ENCODE results near the gene ARHGEF1. TPM values are rescaled to one million over a fixed set of nuclear protein-coding genes. Genes with fewer than 3 reads are reported as not detected.

ARHGEF1 gene
- total RNA-seq, 4 donors from 2014 or later: 12.1 to 21.6 (median 15.5) TPM

DNA sequence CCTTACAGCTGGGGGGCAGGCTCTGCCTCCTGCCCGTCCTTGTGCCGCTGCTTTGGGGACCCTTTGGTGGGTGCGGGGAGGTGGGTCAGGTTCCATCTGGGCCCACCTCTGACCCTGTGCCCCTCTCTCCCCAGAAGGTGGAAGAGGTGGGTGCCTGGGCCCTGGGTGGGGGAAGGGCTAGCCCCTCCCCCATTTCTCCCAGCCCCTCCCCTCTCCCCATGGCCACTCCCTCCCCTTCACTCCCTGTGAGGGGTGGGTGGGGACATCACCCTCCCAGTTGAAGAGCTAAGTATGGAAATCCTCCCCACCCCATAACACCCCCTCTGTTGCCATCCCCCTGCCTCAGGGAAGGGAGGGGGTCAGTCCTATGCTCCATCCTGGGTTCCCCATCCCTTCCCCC is 14.2 kb downstream of the ARHGEF1 start:
- H3K9me3 ChIP-seq: no peaks in the 10 kb centered on the region
- no peak for DNase-seq
- intact Hi-C loops (cut with DNase I; ENCODE audit: low total_unique reads) (no loop called here), in situ Hi-C loops (cut with MboI; ENCODE audit: low sequenced_read_pairs in 4 of 4) (no loop called here)
- H3K4me3 ChIP-seq: no peak overlapping the region
- no peaks in the 10 kb centered on the region for H3K27me3 ChIP-seq
- no peaks in the 10 kb centered on the region for H3K4me1 ChIP-seq
- no peak overlapping the region for H3K27ac ChIP-seq
- H3K36me3 ChIP-seq: peaks cover 0 to 70% of the 10 kb centered on the region in 2 donors
- no peak for ATAC-seq
- no peak for TF ChIP-seq POLR2A (IDR thresholded peaks at IDR 0.05)
- TF ChIP-seq, protein P1, sequence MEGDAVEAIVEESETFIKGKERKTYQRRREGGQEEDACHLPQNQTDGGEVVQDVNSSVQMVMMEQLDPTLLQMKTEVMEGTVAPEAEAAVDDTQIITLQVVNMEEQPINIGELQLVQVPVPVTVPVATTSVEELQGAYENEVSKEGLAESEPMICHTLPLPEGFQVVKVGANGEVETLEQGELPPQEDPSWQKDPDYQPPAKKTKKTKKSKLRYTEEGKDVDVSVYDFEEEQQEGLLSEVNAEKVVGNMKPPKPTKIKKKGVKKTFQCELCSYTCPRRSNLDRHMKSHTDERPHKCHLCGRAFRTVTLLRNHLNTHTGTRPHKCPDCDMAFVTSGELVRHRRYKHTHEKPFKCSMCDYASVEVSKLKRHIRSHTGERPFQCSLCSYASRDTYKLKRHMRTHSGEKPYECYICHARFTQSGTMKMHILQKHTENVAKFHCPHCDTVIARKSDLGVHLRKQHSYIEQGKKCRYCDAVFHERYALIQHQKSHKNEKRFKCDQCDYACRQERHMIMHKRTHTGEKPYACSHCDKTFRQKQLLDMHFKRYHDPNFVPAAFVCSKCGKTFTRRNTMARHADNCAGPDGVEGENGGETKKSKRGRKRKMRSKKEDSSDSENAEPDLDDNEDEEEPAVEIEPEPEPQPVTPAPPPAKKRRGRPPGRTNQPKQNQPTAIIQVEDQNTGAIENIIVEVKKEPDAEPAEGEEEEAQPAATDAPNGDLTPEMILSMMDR (IDR thresholded peaks at IDR 0.05 in 4 of 5, conservative IDR thresholded peaks at IDR 0.05 in 1 of 5): no peak

DNA sequence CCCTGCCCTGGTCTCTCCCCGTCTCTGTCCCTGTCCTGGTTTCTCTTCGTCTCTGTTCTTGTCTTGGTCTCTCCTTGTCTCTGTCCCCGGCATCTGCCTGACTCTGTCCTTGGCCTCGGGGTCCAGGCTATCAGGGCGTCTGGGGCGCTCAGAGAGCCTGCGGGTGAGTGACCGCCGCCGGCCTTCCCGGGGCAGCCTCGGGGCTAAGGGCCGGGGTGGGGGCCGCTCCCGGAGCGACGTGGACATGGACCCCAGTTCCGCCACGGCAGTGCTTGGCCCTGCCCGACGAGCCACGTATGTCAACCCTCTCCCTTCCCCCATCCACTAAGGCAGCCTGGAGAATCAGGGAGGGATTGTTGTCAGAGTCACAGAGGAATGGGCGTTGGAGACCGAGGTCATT is 14.8 kb downstream of the ARHGEF1 start:
- H3K27ac ChIP-seq: no peak overlapping the region
- peaks cover 0 to 70% of the 10 kb centered on the region in 2 donors for H3K36me3 ChIP-seq
- intact Hi-C loops (cut with DNase I; ENCODE audit: low total_unique reads): no loop called here
- no peak overlapping the region for H3K4me3 ChIP-seq
- TF ChIP-seq POLR2A (IDR thresholded peaks at IDR 0.05): no peak
- TF ChIP-seq, protein P1 (IDR thresholded peaks at IDR 0.05 in 4 of 5, conservative IDR thresholded peaks at IDR 0.05 in 1 of 5): no peak
- H3K27me3 ChIP-seq: no peaks in the 10 kb centered on the region
- in situ Hi-C loops (cut with MboI; ENCODE audit: low sequenced_read_pairs in 4 of 4): no loop called here
- DNase-seq: no peak
- H3K4me1 ChIP-seq: no peaks in the 10 kb centered on the region
- no peaks in the 10 kb centered on the region for H3K9me3 ChIP-seq
- ATAC-seq: no peak

DNA sequence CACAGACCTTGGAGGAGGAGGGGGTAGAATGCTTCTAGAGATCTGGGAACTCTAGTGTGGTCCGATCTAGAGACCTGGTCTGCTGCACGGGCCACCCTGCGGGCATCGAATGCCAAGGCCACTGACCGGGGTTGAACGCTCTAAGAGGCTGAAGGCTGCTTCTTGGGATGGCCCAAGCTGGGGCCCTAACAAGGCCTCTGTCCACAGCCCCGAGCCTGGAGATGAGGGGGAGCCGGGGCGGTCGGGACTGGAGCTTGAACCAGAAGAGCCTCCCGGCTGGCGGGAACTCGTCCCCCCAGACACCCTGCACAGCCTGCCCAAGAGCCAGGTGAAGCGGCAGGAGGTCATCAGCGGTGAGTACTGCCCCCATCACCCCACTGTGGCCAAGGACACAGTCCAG is 15.3 kb downstream of the ARHGEF1 start:
- Histone ChIP-seq H3K27ac (no peak overlapping the region), H3K4me1 (no peaks in the 10 kb centered on the region), H3K9me3 (no peaks in the 10 kb centered on the region), H3K27me3 (no peaks in the 10 kb centered on the region), H3K4me3 (no peak overlapping the region), H3K36me3 (peaks cover 0 to 72% of the 10 kb centered on the region in 2 donors)
- TF ChIP-seq, protein P1 (IDR thresholded peaks at IDR 0.05 in 4 of 5, conservative IDR thresholded peaks at IDR 0.05 in 1 of 5): no peak
- no peak for TF ChIP-seq POLR2A (IDR thresholded peaks at IDR 0.05)
- in situ Hi-C loops (cut with MboI; ENCODE audit: low sequenced_read_pairs in 4 of 4): no loop called here
- DNase-seq (no peak), ATAC-seq (no peak)
- intact Hi-C loops (cut with DNase I; ENCODE audit: low total_unique reads): no loop called here

DNA sequence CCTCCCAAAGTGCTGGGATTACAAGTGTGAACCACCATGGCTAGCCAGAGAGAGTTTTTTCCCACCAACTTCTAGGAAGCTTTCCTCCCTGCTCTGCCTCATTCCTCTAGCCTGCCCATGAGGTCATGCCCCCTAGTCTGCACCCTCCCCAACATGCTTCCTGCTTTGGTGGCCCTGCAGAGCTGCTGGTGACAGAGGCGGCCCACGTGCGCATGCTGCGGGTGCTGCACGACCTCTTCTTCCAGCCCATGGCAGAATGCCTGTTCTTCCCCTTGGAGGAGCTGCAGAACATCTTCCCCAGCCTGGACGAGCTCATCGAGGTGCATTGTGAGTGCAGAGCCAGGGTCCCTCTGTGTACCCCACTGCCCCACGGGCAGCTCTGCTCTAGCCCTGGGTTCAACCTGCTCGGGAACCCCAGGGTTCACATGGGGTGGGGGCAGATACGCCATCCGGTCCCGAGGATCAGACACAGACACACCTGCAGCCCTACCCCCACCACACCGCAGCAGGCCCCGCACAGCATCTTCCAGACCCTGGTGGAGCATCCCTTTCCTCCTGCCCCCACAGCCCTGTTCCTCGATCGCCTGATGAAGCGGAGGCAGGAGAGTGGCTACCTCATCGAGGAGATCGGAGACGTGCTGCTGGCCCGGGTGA is 18.9 kb downstream of the ARHGEF1 start:
- Histone ChIP-seq H3K27me3 (no peaks in the 10 kb centered on the region), H3K27ac (no peak overlapping the region), H3K4me1 (no peaks in the 10 kb centered on the region), H3K36me3 (peaks cover 0 to 83% of the 10 kb centered on the region in 2 donors), H3K9me3 (no peaks in the 10 kb centered on the region), H3K4me3 (no peak overlapping the region)
- DNase-seq (no peak), ATAC-seq (no peak)
- intact Hi-C loops (cut with DNase I; ENCODE audit: low total_unique reads): no loop called here
- in situ Hi-C loops (cut with MboI; ENCODE audit: low sequenced_read_pairs in 4 of 4): no loop called here
- TF ChIP-seq POLR2A (IDR thresholded peaks at IDR 0.05): no peak
- TF ChIP-seq, protein P1 (IDR thresholded peaks at IDR 0.05 in 4 of 5, conservative IDR thresholded peaks at IDR 0.05 in 1 of 5): no peak

DNA sequence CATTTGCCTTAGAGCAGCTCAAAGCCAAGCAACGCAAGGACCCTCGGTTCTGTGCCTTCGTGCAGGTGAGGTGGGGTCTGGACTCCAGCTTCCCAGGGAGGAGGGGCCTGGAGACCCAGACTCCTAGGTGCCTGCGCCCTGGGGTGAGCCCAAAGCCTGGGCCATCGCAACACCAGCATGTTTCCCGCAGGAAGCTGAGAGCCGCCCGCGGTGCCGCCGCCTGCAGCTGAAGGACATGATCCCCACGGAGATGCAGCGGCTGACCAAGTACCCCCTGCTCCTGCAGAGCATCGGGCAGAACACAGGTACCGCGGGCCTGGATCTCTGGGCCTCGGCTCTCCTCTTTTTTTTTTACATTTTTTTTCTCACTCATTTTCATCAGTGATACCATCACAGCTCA is 19.6 kb downstream of the ARHGEF1 start:
- Histone ChIP-seq H3K36me3 (peaks cover 0 to 83% of the 10 kb centered on the region in 2 donors), H3K27me3 (no peaks in the 10 kb centered on the region), H3K27ac (no peak overlapping the region), H3K9me3 (no peaks in the 10 kb centered on the region), H3K4me3 (no peak overlapping the region), H3K4me1 (no peaks in the 10 kb centered on the region)
- ATAC-seq (no peak), DNase-seq (no peak)
- intact Hi-C loops (cut with DNase I; ENCODE audit: low total_unique reads) (no loop called here), in situ Hi-C loops (cut with MboI; ENCODE audit: low sequenced_read_pairs in 4 of 4) (no loop called here)
- no peak for TF ChIP-seq POLR2A (IDR thresholded peaks at IDR 0.05)
- TF ChIP-seq, protein P1 (IDR thresholded peaks at IDR 0.05 in 4 of 5, conservative IDR thresholded peaks at IDR 0.05 in 1 of 5): no peak
